GM19438 (cell line): ENCODE measurements around the gene FHIT.

Experiments used
- ATAC-seq: cut with Tn5 transposase; IDR thresholded peaks from one replicate; pipeline ENCODE4 v1.9.1; 2021; ENCODE audit warnings: low read depth; ENCODE audit not compliant: unreplicated experiment

Gene FHIT

GRCh38 chr3:60107275-60107674 is 1144.0 kb downstream of the FHIT start:
- ATAC-seq = no peak

GRCh38 chr3:60102154-60102553 is 1149.1 kb downstream of the FHIT start:
- no peak for ATAC-seq

- no peak for ATAC-seq
Measured at GRCh38 chr3:60101621-60102020, 1149.6 kb downstream of the FHIT start.

- no peak for ATAC-seq
Measured at GRCh38 chr3:60096403-60096802, 1154.8 kb downstream of the FHIT start.

GRCh38 chr3:60095930-60096329 is 1155.3 kb downstream of the FHIT start:
- no peak for ATAC-seq

GRCh38 chr3:60095516-60095915 is 1155.7 kb downstream of the FHIT start:
- ATAC-seq = no peak

GRCh38 chr3:60094392-60094947 is 1156.8 kb downstream of the FHIT start:
- no peak for ATAC-seq

- ATAC-seq = no peak
Measured at GRCh38 chr3:60090548-60090947, 1160.7 kb downstream of the FHIT start.

- ATAC-seq = no peak
Measured at GRCh38 chr3:60086811-60087210, 1164.4 kb downstream of the FHIT start.

- no peak for ATAC-seq
Measured at GRCh38 chr3:60085649-60086048, 1165.6 kb downstream of the FHIT start.

GRCh38 chr3:60081381-60082095 is 1169.7 kb downstream of the FHIT start:
- ATAC-seq = peak; percentile 62

GRCh38 chr3:60080648-60081047 is 1170.6 kb downstream of the FHIT start:
- ATAC-seq = no peak

- no peak for ATAC-seq
Measured at GRCh38 chr3:60079076-60079475, 1172.2 kb downstream of the FHIT start.

- ATAC-seq = no peak
Measured at GRCh38 chr3:60076331-60076730, 1174.9 kb downstream of the FHIT start.

- ATAC-seq = no peak
Measured at GRCh38 chr3:60073942-60074341, 1177.3 kb downstream of the FHIT start.

- no peak for ATAC-seq
Measured at GRCh38 chr3:60073228-60073627, 1178.0 kb downstream of the FHIT start.

GRCh38 chr3:60070366-60070765 is 1180.9 kb downstream of the FHIT start:
- ATAC-seq = no peak

GRCh38 chr3:60065227-60065868 is 1185.9 kb downstream of the FHIT start:
- no peak for ATAC-seq

- ATAC-seq = no peak
Measured at GRCh38 chr3:60064210-60065178, 1186.8 kb downstream of the FHIT start.

- no peak for ATAC-seq
Measured at GRCh38 chr3:60056404-60056803, 1194.8 kb downstream of the FHIT start.

- ATAC-seq = no peak
Measured at GRCh38 chr3:60055765-60056164, 1195.5 kb downstream of the FHIT start.
